ENCODE measurements around the gene NELL1.

Gene NELL1

GRCh38 chr11:21602699-21603098 is 933.3 kb downstream of the NELL1 start:
- no peak for DNase-seq

GRCh38 chr11:21603886-21604285 is 934.5 kb downstream of the NELL1 start:
- no peak for DNase-seq

GRCh38 chr11:21604564-21604963 is 935.2 kb downstream of the NELL1 start:
- DNase-seq = no peak

- DNase-seq = no peak
Measured at GRCh38 chr11:21612326-21612725, 942.9 kb downstream of the NELL1 start.

GRCh38 chr11:21614961-21615360 is 945.6 kb downstream of the NELL1 start:
- DNase-seq = no peak

GRCh38 chr11:21615955-21616371 is 946.6 kb downstream of the NELL1 start:
- DNase-seq = no peak

- DNase-seq = no peak
Measured at GRCh38 chr11:21622566-21622965, 953.2 kb downstream of the NELL1 start.

- DNase-seq = no peak
Measured at GRCh38 chr11:21622995-21623394, 953.6 kb downstream of the NELL1 start.
